ENCODE results near the gene KIF5A.

- TF ChIP-seq CTCF (IDR thresholded peaks at IDR 0.05; ENCODE audit: low read depth, low read length) (no peak), EZH2phosphoT487 (IDR thresholded peaks at IDR 0.05; ENCODE audit: low read depth) (no peak)
Observed at GRCh38 chr12:57554897-57555296, 5.1 kb downstream of the KIF5A start.

Measured in OCI-LY3 (cell line).